HL-60 (cell line): ENCODE data around the gene MET.

Experiments
- DNase-seq, 2 experiments: peaks; one replicate each; pipeline ENCODE4 v3.0.0-alpha.2; 2010 to 2020; ENCODE audit warnings: low read depth in 1 of 2, low spot score in 1 of 2
- H3K27ac ChIP-seq: fragments of 250-450 bp; sonication (Bioruptor Pico); replicated peaks from 2 replicates; pipeline ENCODE4 v1.5.1; 2020; ENCODE audit warnings: mild to moderate bottlenecking, moderate library complexity
- H3K27me3 ChIP-seq: fragments of 250-450 bp; sonication (Bioruptor Pico); 2 replicates; pipeline ENCODE4 v1.5.1; 2021; ENCODE audit warnings: mild to moderate bottlenecking, moderate library complexity; ENCODE audit not compliant: insufficient read depth, poor library complexity, severe bottlenecking
- H3K4me3 ChIP-seq: replicated peaks from 2 replicates; pipeline ENCODE4 v1.5.1; 2011; ENCODE audit warnings: mild to moderate bottlenecking, control low read depth, low read length; ENCODE audit not compliant: insufficient read depth
- GABPA ChIP-seq: IDR thresholded peaks from 2 replicates; pipeline ENCODE4 v1.6.1; 2012; ENCODE audit warnings: low read depth
- POLR2AphosphoS5 ChIP-seq: IDR thresholded peaks from 2 replicates; pipeline ENCODE4 v1.6.1; 2012; ENCODE audit warnings: low read depth
- REST ChIP-seq: IDR thresholded peaks from 2 replicates; pipeline ENCODE4 v1.6.1; 2012; ENCODE audit warnings: low read depth; ENCODE audit not compliant: insufficient replicate concordance
- SPI1 ChIP-seq: IDR thresholded peaks from 2 replicates; pipeline ENCODE4 v1.6.1; 2012; ENCODE audit warnings: low read depth, mild to moderate bottlenecking, borderline replicate concordance
- TF ChIP-seq, protein P1 (sequence below): IDR thresholded peaks from one replicate; pipeline ENCODE4 v1.5.1; 2011; ENCODE audit warnings: low read length, control low read depth, inconsistent platforms; ENCODE audit not compliant: insufficient read depth

Gene MET

GRCh38 chr7:116671111-116671510 lies 885 bp upstream of the MET start:
- Histone ChIP-seq H3K27ac (no peak overlapping the region), H3K4me3 (no peak overlapping the region)
- DNase-seq = no peak

GRCh38 chr7:116672596-116673456 lies 830 bp downstream of the MET start:
- no peak overlapping the region for H3K27ac ChIP-seq
- peaks cover 21% of the 10 kb centered on the region for H3K27me3 ChIP-seq
- TF ChIP-seq SPI1 (no peak), REST (no peak), GABPA (no peak), POLR2AphosphoS5 (no peak)
- TF ChIP-seq, protein P1, sequence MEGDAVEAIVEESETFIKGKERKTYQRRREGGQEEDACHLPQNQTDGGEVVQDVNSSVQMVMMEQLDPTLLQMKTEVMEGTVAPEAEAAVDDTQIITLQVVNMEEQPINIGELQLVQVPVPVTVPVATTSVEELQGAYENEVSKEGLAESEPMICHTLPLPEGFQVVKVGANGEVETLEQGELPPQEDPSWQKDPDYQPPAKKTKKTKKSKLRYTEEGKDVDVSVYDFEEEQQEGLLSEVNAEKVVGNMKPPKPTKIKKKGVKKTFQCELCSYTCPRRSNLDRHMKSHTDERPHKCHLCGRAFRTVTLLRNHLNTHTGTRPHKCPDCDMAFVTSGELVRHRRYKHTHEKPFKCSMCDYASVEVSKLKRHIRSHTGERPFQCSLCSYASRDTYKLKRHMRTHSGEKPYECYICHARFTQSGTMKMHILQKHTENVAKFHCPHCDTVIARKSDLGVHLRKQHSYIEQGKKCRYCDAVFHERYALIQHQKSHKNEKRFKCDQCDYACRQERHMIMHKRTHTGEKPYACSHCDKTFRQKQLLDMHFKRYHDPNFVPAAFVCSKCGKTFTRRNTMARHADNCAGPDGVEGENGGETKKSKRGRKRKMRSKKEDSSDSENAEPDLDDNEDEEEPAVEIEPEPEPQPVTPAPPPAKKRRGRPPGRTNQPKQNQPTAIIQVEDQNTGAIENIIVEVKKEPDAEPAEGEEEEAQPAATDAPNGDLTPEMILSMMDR = no peak
- no peak overlapping the region; the same call in 1 of the 2 replicates for H3K4me3 ChIP-seq
- no peak for DNase-seq

More at GRCh38 chr7:116671111-116671510, 885 bp upstream of the MET start:
- H3K27me3 ChIP-seq = peaks cover 21% of the 10 kb centered on the region
- TF ChIP-seq REST = no peak
- no peak for TF ChIP-seq GABPA
- TF ChIP-seq SPI1 = no peak
- TF ChIP-seq POLR2AphosphoS5 = no peak
- TF ChIP-seq, protein P1 = no peak

DNA sequence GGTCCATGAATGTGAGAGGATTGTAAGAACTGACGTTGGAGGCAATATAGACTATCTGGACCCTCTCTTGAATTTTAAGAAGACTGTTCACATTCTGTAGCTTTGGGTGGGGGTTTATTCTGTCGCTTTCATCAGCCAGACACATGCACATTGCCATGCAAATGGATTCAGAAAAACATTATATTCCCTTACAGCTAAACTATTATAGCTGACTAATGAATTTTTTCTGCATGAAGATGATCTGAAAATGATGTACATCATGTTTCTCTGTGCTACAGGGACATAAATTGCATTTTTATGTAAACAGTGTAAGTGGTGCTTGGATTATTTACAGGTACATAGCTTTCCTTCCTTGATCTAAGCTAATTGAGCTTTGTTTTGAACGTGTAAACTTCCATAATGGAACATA lies 1.5 kb downstream of the MET start:
- peaks cover 21% of the 10 kb centered on the region for H3K27me3 ChIP-seq
- no peak for TF ChIP-seq REST
- TF ChIP-seq GABPA = no peak
- TF ChIP-seq POLR2AphosphoS5 = no peak
- DNase-seq = no peak
- H3K27ac ChIP-seq = no peak overlapping the region
- H3K4me3 ChIP-seq = no peak overlapping the region
